K562 (cell line): Measurements from ENCODE around the gene PTPN20. TPM values are rescaled to one million over a fixed set of nuclear protein-coding genes. Genes with fewer than 3 reads are reported as not detected.
A peak's percentile ranks its signal among the peaks of the same experiment; 100 is the strongest.

Experiments
- ATAC-seq: fragments of 200-7000 bp; cut with Tn5 transposase; 3 replicates; pipeline ENCODE4 v1.9.1; 2020; ENCODE audit warnings: moderate library complexity
- BruUV-seq: library from RNA; stranded (reverse); fragments of 400-500 nt; replicated peaks from 2 replicates; lab custom pipeline; 2021; lab: Mats Ljungman, UMichigan
- CTCF ChIA-PET: fragments of 300-600 bp; formaldehyde crosslinking; extraction: SDS; loops from one replicate; lab custom pipeline; 2021; ENCODE audit warnings: low intra/inter-chr PET ratio; lab: Yijun Ruan, JAX
- POLR2A ChIA-PET: fragments of 300-600, 350-650 bp; sonication (Branson Sonifier 250); formaldehyde crosslinking; extraction: SDS; loops from one replicate; lab custom pipeline; 2021; ENCODE audit warnings: antibody characterized with exemption, inconsistent platforms; lab: Yijun Ruan, JAX
- DNase-seq, 4 experiments: peaks; one replicate each; pipeline versions ENCODE4 v3.0.0 to v3.0.0-alpha.2; 2011 to 2018; ENCODE audit warnings: low spot score in 3 of 4, mixed read lengths in 3 of 4; ENCODE audit errors: extremely low read depth in 1 of 4
- FAIRE-seq: peaks from 2 replicates; lab custom pipeline; 2011; peaks lifted over from hg19 to GRCh38; lab: Jason Lieb, UNC
- H2AFZ ChIP-seq: 2 replicates; pipeline ENCODE4 v1.6.0; 2011; ENCODE audit warnings: low read depth, low read length, control low read depth, inconsistent platforms
- H3K27ac ChIP-seq: fragments of 200-600 bp; 3 replicates; pipeline ENCODE4 v1.8.0; 2011; ENCODE audit warnings: low read depth, mild to moderate bottlenecking, control low read depth, inconsistent platforms, low read length, moderate library complexity, mixed read lengths; ENCODE audit errors: extremely low read depth
- H3K27me3 ChIP-seq, 2 experiments: fragments of 300-600 bp in 1 of 2; 2 replicates in 1 of 2; 3 replicates in 1 of 2; pipeline versions ENCODE4 v1.6.0 to v1.8.0; 2011; ENCODE audit warnings: inconsistent platforms in 2 of 2, low read length in 2 of 2, mild to moderate bottlenecking in 1 of 2, mixed read lengths in 1 of 2, moderate library complexity in 1 of 2; ENCODE audit not compliant: control insufficient read depth in 2 of 2, insufficient read depth in 2 of 2
- H3K36me3 ChIP-seq: fragments of 300-600 bp; 3 replicates; pipeline ENCODE4 v1.8.0; 2011; ENCODE audit warnings: mild to moderate bottlenecking, low read length, inconsistent platforms; ENCODE audit not compliant: control insufficient read depth, insufficient read depth
- H3K4me1 ChIP-seq, 2 experiments: fragments of 200-600 bp in 1 of 2; replicated peaks in 1 of 2; 2 replicates in 1 of 2; 3 replicates in 1 of 2; pipeline versions ENCODE4 v1.5.1 to v1.8.0; 2011; ENCODE audit warnings: inconsistent platforms in 2 of 2, low read length in 2 of 2, mild to moderate bottlenecking in 1 of 2, mixed read lengths in 1 of 2, moderate library complexity in 1 of 2; ENCODE audit not compliant: control insufficient read depth in 2 of 2, insufficient read depth in 2 of 2
- H3K4me2 ChIP-seq: 2 replicates; pipeline ENCODE4 v1.6.1; 2011; ENCODE audit warnings: low read length, control low read depth, inconsistent platforms, mixed read lengths; ENCODE audit not compliant: insufficient read depth
- H3K4me3 ChIP-seq: fragments of 200-600 bp; sonication (generic), shearing (Covaris generic); 2 replicates; pipeline ENCODE4 v1.5.1; 2016; ENCODE audit warnings: control low read depth, inconsistent platforms
- H3K79me2 ChIP-seq: fragments of 200-600 bp; 3 replicates; pipeline ENCODE4 v1.8.0; 2011; ENCODE audit warnings: low read length, inconsistent platforms; ENCODE audit not compliant: control insufficient read depth, insufficient read depth
- H3K9ac ChIP-seq, 2 experiments: 2 replicates each; pipeline versions ENCODE4 v1.6.0 to v1.6.1; 2011; ENCODE audit warnings: low read depth in 2 of 2, low read length in 2 of 2, control low read depth in 1 of 2, inconsistent platforms in 1 of 2, mild to moderate bottlenecking in 1 of 2, mixed read lengths in 1 of 2; ENCODE audit not compliant: insufficient read depth in 1 of 2
- H3K9me1 ChIP-seq: one replicate; pipeline ENCODE4 v1.6.0; 2011; ENCODE audit warnings: inconsistent platforms, mild to moderate bottlenecking, low read length, moderate library complexity; ENCODE audit not compliant: control insufficient read depth, insufficient read depth
- H3K9me3 ChIP-seq: replicated peaks from 2 replicates; pipeline ENCODE4 v1.5.1; 2011; ENCODE audit warnings: low read depth, low read length, inconsistent platforms; ENCODE audit not compliant: control insufficient read depth, insufficient read depth
- H4K20me1 ChIP-seq: replicated peaks from 2 replicates; pipeline ENCODE4 v1.6.1; 2011; ENCODE audit warnings: low read length, inconsistent platforms, mixed read lengths; ENCODE audit not compliant: control insufficient read depth, insufficient read depth
- BDP1 ChIP-seq: IDR thresholded peaks from 3 replicates; pipeline ENCODE4 v1.6.1; 2011; ENCODE audit not compliant: insufficient read length, insufficient read depth
- ELF4 ChIP-seq: fragments of 450-650 bp; formaldehyde crosslinking; IDR thresholded peaks from 2 replicates; pipeline ENCODE4 v1.4.0; 2022; ENCODE audit warnings: missing genetic modification characterization
- GATA2 ChIP-seq: sonication (generic); formaldehyde crosslinking; IDR thresholded peaks from 2 replicates; pipeline ENCODE4 v1.4.0; 2020; ENCODE audit warnings: mild to moderate bottlenecking, missing genetic modification reagents
- ILF3 ChIP-seq: fragments of 450-650 bp; IDR thresholded peaks from 2 replicates; pipeline ENCODE4 v1.6.1; 2018; ENCODE audit warnings: antibody characterized with exemption, mild to moderate bottlenecking, moderate library complexity, borderline replicate concordance
- RB1 ChIP-seq: fragments of 450-650 bp; IDR thresholded peaks from 2 replicates; pipeline ENCODE4 v1.6.1; 2017; ENCODE audit warnings: low read depth, mild to moderate bottlenecking
- U2AF2 ChIP-seq: fragments of 200-400 bp; formaldehyde crosslinking; optimal IDR thresholded peaks from 2 replicates; pipeline ENCODE3; 2017; ENCODE audit warnings: low read depth, mild to moderate bottlenecking, low read length
- YBX1 ChIP-seq: fragments of 450-650 bp; IDR thresholded peaks from 2 replicates; pipeline ENCODE4 v1.7.1; 2016; ENCODE audit warnings: mild to moderate bottlenecking
- ZNF140 ChIP-seq: fragments of 250-450 bp; sonication (Bioruptor Pico); IDR thresholded peaks from 2 replicates; pipeline ENCODE4 v1.8.0; 2021; ENCODE audit warnings: moderate library complexity, mild to moderate bottlenecking, inconsistent platforms
- ZNF76 ChIP-seq: fragments of 250-450 bp; sonication (Bioruptor Pico); IDR thresholded peaks from 2 replicates; pipeline ENCODE4 v1.4.0; 2020; ENCODE audit warnings: mild to moderate bottlenecking, moderate library complexity, borderline replicate concordance
- WGBS: fragments of 100-300 bp; shearing (Covaris generic); methylation state at CpG from one replicate; pipeline ENCODE4 v1.1.6; 2016; ENCODE audit warnings: low coverage, mixed read lengths; ENCODE audit not compliant: insufficient coverage; ENCODE audit errors: missing lambda C conversion rate; 5-methylcytosine and 5-hydroxymethylcytosine counted together
- in situ Hi-C: fragments of 300-500 bp; cut with MboI; formaldehyde crosslinking; loops from 4 replicates; pipeline ENCODE4 v1.15.0; 2018; ENCODE audit warnings: inconsistent platforms, mixed read lengths
- intact Hi-C: fragments of 100-400 bp; cut with micrococcal nuclease; formaldehyde crosslinking; loops from 2 replicates; pipeline ENCODE4 v1.14.2; 2022
- polyA plus RNA-seq, 8 experiments: library from polyadenylated mRNA; depleted of rRNA in 4 of 8; stranded (reverse) in 5 of 8; unstranded in 3 of 8; fragments of >200 nt; fragmentation: Nextera tagmentation in 2 of 8; fragmentation: Illumina TruSeq in 1 of 8; extraction: Ambion mirVana in 2 of 8; extraction: Trizol in 1 of 8; gene quantifications; 2 replicates each; pipeline versions ENCODE4 v1.2.1 to v1.2.3, GENCODE V29; 2011 to 2014; ENCODE audit warnings: inconsistent platforms in 1 of 8, missing spikeins in 1 of 8
- total RNA-seq, 7 experiments: library from RNA; depleted of rRNA in 6 of 7; stranded (reverse); fragments of >200 nt in 6 of 7; fragmentation: Illumina TruSeq in 2 of 7; extraction: Trizol in 2 of 7; gene quantifications; 2 replicates each; pipeline versions ENCODE4 v1.2.1 to v1.2.3, GENCODE V29; 2011 to 2021; ENCODE audit warnings: low replicate concordance in 1 of 7
- TF ChIP-seq, protein P1 (sequence below): fragments of 450-650 bp; IDR thresholded peaks from 2 replicates; pipeline ENCODE4 v1.6.1; 2016
- TF ChIP-seq, protein P2 (sequence below): sonication (generic); formaldehyde crosslinking; IDR thresholded peaks from 2 replicates; pipeline ENCODE4 v1.4.0; 2020; ENCODE audit warnings: mild to moderate bottlenecking, missing genetic modification reagents
- TF ChIP-seq, protein P3 (sequence below), 2 experiments: fragments of 450-650 bp; IDR thresholded peaks; 2 replicates each; pipeline ENCODE4 v1.6.1; 2018; ENCODE audit warnings: mild to moderate bottlenecking in 2 of 2, low read depth in 1 of 2; ENCODE audit not compliant: partially characterized antibody in 2 of 2

PTPN20 gene
- total and polyA plus RNA-seq, 9 of the 15 experiments (the other 6 are each of a cell fraction or from before 2014, with no cell fraction given), result 0.03 to 0.18 (median 0.10) TPM; not detected in 6

DNA sequence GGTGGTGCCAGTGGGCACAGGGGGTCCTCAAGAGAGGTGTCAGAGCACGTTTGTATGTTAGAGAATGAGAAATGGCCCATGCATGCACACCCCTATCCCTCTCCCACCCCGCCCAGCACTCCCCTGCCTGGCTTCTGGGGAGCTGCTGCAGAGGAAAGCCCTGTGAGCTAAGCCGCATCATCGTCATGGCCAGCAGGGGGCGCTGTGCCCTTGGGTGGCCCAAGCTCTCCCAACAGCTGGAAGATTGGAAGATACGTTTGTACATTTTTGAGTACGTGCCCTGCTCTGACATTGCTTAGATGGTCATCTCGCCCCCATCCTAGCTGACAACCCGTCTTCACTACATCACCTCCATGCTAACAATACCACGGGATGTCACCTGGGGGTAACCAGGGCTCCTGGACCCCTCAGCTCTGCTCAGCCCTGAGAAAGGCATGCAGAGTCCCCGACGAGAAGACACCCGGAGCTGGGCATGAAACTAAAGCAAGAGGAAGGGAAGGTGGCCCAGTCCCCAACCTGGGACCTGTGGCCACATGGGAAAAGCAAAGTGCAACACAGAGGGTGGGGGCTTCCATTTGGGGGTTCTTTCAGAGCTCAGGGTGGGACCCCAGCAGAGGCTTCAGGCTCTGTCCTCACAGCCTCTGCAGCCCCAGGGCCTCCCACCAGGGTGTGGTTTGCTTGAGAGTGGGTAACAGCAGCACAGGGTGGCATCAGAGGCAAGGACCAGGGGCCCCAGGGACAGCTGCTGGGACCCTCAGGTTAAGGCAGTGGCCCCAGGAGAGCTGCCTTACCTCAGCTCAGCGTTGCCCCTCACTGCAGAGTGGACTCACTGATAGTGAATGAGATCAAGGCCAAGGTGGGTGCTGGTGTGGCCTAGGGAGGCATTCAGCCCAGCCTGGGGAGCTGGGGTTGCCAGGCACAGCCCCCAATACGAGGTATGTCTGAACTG is 136.6 kb downstream of the PTPN20 start:
- Histone ChIP-seq H3K36me3 (no peaks in the 10 kb centered on the region), H3K9me3 (no peaks in the 10 kb centered on the region), H3K9ac (no peak overlapping the region), H3K27me3 (peaks cover 6 to 40% of the 10 kb centered on the region in 2 experiments; a peak in 3 of 5 replicates), H3K9me1 (no peaks in the 10 kb centered on the region), H4K20me1 (peaks cover 11% of the 10 kb centered on the region), H2AFZ (no peak overlapping the region), H3K4me1 (peaks cover 0 to 4% of the 10 kb centered on the region in 2 experiments; a peak in 1 of 5 replicates), H3K4me2 (no peak overlapping the region), H3K27ac (no peak overlapping the region), H3K4me3 (no peak overlapping the region), H3K79me2 (no peaks in the 10 kb centered on the region)
- CTCF ChIA-PET, result interaction anchor here (0.9 to 3.0 kb wide), 5 partner anchors 9 to 292 kb away, joined by 3 to 31 read pairs (median 5); no protein-coding TSS in a partner anchor
- no TSS peak for BruUV-seq
- peak; percentile 94 for FAIRE-seq
- in situ Hi-C loops, result no loop called here
- peak; percentile 96 for ATAC-seq
- DNase-seq, result peak; percentile 80 to 89 (median 86)
- intact Hi-C loops, result loop anchor here (1.0 kb wide), 2 partner anchors 264 to 292 kb away; no protein-coding TSS in a partner anchor
- POLR2A ChIA-PET, result interaction anchor here (0.7 to 1.4 kb wide), 3 partner anchors 9 to 272 kb away, joined by 3 read pairs; no protein-coding TSS in a partner anchor
- WGBS, result 2% methylated on average over 15 of the region's 15 CpGs
- TF ChIP-seq ZNF76 (CRISPR knock-in tag) (no peak), U2AF2 (no peak), ELF4 (CRISPR knock-in tag) (no peak), GATA2 (CRISPR knock-in tag) (peak; percentile 93), ZNF140 (CRISPR knock-in tag) (no peak), ILF3 (no peak), BDP1 (no peak), YBX1 (no peak), RB1 (peak; percentile 70; the same call in 1 of the 2 replicates)
- TF ChIP-seq, protein P1, sequence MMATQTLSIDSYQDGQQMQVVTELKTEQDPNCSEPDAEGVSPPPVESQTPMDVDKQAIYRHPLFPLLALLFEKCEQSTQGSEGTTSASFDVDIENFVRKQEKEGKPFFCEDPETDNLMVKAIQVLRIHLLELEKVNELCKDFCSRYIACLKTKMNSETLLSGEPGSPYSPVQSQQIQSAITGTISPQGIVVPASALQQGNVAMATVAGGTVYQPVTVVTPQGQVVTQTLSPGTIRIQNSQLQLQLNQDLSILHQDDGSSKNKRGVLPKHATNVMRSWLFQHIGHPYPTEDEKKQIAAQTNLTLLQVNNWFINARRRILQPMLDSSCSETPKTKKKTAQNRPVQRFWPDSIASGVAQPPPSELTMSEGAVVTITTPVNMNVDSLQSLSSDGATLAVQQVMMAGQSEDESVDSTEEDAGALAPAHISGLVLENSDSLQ, result no peak
- TF ChIP-seq, protein P2, sequence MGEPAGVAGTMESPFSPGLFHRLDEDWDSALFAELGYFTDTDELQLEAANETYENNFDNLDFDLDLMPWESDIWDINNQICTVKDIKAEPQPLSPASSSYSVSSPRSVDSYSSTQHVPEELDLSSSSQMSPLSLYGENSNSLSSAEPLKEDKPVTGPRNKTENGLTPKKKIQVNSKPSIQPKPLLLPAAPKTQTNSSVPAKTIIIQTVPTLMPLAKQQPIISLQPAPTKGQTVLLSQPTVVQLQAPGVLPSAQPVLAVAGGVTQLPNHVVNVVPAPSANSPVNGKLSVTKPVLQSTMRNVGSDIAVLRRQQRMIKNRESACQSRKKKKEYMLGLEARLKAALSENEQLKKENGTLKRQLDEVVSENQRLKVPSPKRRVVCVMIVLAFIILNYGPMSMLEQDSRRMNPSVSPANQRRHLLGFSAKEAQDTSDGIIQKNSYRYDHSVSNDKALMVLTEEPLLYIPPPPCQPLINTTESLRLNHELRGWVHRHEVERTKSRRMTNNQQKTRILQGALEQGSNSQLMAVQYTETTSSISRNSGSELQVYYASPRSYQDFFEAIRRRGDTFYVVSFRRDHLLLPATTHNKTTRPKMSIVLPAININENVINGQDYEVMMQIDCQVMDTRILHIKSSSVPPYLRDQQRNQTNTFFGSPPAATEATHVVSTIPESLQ (CRISPR knock-in tag), result no peak
- TF ChIP-seq, protein P3, sequence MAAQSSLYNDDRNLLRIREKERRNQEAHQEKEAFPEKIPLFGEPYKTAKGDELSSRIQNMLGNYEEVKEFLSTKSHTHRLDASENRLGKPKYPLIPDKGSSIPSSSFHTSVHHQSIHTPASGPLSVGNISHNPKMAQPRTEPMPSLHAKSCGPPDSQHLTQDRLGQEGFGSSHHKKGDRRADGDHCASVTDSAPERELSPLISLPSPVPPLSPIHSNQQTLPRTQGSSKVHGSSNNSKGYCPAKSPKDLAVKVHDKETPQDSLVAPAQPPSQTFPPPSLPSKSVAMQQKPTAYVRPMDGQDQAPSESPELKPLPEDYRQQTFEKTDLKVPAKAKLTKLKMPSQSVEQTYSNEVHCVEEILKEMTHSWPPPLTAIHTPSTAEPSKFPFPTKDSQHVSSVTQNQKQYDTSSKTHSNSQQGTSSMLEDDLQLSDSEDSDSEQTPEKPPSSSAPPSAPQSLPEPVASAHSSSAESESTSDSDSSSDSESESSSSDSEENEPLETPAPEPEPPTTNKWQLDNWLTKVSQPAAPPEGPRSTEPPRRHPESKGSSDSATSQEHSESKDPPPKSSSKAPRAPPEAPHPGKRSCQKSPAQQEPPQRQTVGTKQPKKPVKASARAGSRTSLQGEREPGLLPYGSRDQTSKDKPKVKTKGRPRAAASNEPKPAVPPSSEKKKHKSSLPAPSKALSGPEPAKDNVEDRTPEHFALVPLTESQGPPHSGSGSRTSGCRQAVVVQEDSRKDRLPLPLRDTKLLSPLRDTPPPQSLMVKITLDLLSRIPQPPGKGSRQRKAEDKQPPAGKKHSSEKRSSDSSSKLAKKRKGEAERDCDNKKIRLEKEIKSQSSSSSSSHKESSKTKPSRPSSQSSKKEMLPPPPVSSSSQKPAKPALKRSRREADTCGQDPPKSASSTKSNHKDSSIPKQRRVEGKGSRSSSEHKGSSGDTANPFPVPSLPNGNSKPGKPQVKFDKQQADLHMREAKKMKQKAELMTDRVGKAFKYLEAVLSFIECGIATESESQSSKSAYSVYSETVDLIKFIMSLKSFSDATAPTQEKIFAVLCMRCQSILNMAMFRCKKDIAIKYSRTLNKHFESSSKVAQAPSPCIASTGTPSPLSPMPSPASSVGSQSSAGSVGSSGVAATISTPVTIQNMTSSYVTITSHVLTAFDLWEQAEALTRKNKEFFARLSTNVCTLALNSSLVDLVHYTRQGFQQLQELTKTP (IDR thresholded peaks at IDR 0.05; ENCODE audit: low read depth in 1 of 2, partially characterized antibody in 2 of 2), result no peak
